Lung (tissue), 12 donors: ENCODE data around the gene GGA1. TPM values are rescaled to one million over a fixed set of nuclear protein-coding genes. Genes with fewer than 3 reads are reported as not detected.

ENCODE experiments used
- ATAC-seq: fragments of 200-7000 bp; cut with Tn5 transposase; one replicate; pipeline ENCODE4 v1.9.1; 2020; ENCODE audit warnings: moderate number of reproducible peaks; ENCODE audit not compliant: insufficient read depth, low FRiP score
- DNase-seq, 3 donors: peaks; one replicate each; pipeline ENCODE4 v3.0.0-alpha.2; 2013 to 2017
- H3K27ac ChIP-seq, 2 donors: one replicate each; pipeline ENCODE4 v1.5.1; 2013; ENCODE audit warnings: mild to moderate bottlenecking in 2 of 2, moderate library complexity in 2 of 2, control low read depth in 1 of 2, inconsistent platforms in 1 of 2, low read depth in 1 of 2, low read length in 1 of 2
- H3K27me3 ChIP-seq, 3 donors: one replicate each; pipeline ENCODE4 v1.5.1; 2013; ENCODE audit warnings: low read length in 2 of 3; ENCODE audit not compliant: control insufficient read depth in 3 of 3, insufficient read depth in 3 of 3
- H3K36me3 ChIP-seq, 4 donors: one replicate each; pipeline ENCODE4 v1.5.1; 2013; ENCODE audit warnings: low read length in 4 of 4, mild to moderate bottlenecking in 1 of 4, moderate library complexity in 1 of 4; ENCODE audit not compliant: control insufficient read depth in 4 of 4, insufficient read depth in 4 of 4
- H3K4me1 ChIP-seq, 5 donors: one replicate each; pipeline ENCODE4 v1.5.1; 2013; ENCODE audit warnings: low read length in 5 of 5, mild to moderate bottlenecking in 2 of 5, moderate library complexity in 1 of 5; ENCODE audit not compliant: control insufficient read depth in 5 of 5, insufficient read depth in 5 of 5
- H3K4me3 ChIP-seq: one replicate; pipeline ENCODE4 v1.5.1; 2013; ENCODE audit warnings: mild to moderate bottlenecking, control low read depth, moderate library complexity
- H3K9ac ChIP-seq, 2 donors: one replicate each; pipeline ENCODE4 v1.5.1; 2013; ENCODE audit warnings: low read length in 2 of 2, control low read depth in 1 of 2; ENCODE audit not compliant: insufficient read depth in 1 of 2
- H3K9me3 ChIP-seq, 4 donors: one replicate each; pipeline ENCODE4 v1.5.1; 2013; ENCODE audit warnings: low read length in 3 of 4, mild to moderate bottlenecking in 1 of 4, moderate library complexity in 1 of 4; ENCODE audit not compliant: control insufficient read depth in 4 of 4, insufficient read depth in 3 of 4
- CTCF ChIP-seq: IDR thresholded peaks from 2 replicates; pipeline ENCODE4 v1.5.1; 2012; ENCODE audit warnings: mild to moderate bottlenecking; ENCODE audit errors: control extremely low read depth, extremely low read depth
- WGBS, 2 donors: extraction: QIAGEN DNeasy Blood & Tissue Kit; methylation state at CpG; one replicate each; pipeline ENCODE4 v1.1.7; 2013; 5-methylcytosine and 5-hydroxymethylcytosine counted together
- polyA plus RNA-seq, 2 donors: library from polyadenylated mRNA; stranded (reverse); fragments of 200-250 nt; gene quantifications; one replicate each; pipeline ENCODE4 v1.2.1, GENCODE V29; 2013
- total RNA-seq, 2 donors: library from RNA; depleted of rRNA in 1 of 2; stranded (reverse); fragments of >200 nt in 1 of 2; gene quantifications; one replicate each; pipeline ENCODE4 v1.2.1, GENCODE V29; 2014 to 2021
- donor health status: control.
- donor health status: control.
- donor health status: Bipolar disorder and iron deficiency.
- donor health status: healthy.
- donor health status: DM: yes; HTN: yes; CAD: no.

Gene GGA1
- total and polyA plus RNA-seq, 4 donors = 51.5 to 72.4 (median 57.5) TPM

- no peaks in the 10 kb centered on the region for H3K27me3 ChIP-seq
- no peak overlapping the region for H3K27ac ChIP-seq
- TF ChIP-seq CTCF = no peak
- peaks cover 0 to 49% (median 27%) of the 10 kb centered on the region in 4 donors for H3K36me3 ChIP-seq
- H3K9ac ChIP-seq = no peak overlapping the region
- no peak overlapping the region for H3K4me3 ChIP-seq
- ATAC-seq (no peak), DNase-seq (no peak)
- no peaks in the 10 kb centered on the region for H3K9me3 ChIP-seq
- H3K4me1 ChIP-seq = peaks cover 0 to 9% (median 0%) of the 10 kb centered on the region in 5 donors
- 95% methylated on average over 9 of the region's 9 CpGs for WGBS, 2 donors
These were observed 38.7 kb downstream of the GGA1 start for GRCh38 chr22:37647317-37647716.

- Histone ChIP-seq H3K36me3 (peaks cover 0 to 49% (median 27%) of the 10 kb centered on the region in 4 donors), H3K4me3 (no peak overlapping the region), H3K9ac (no peak overlapping the region), H3K9me3 (no peaks in the 10 kb centered on the region), H3K4me1 (peaks cover 0 to 9% (median 0%) of the 10 kb centered on the region in 5 donors), H3K27ac (no peak overlapping the region), H3K27me3 (no peaks in the 10 kb centered on the region)
- WGBS, 2 donors = 94 to 98% methylated on average over 9 of the region's 9 CpGs
- no peak for DNase-seq
- no peak for TF ChIP-seq CTCF
- no peak for ATAC-seq
These were observed 39.3 kb downstream of the GGA1 start for GRCh38 chr22:37647928-37648327.

- DNase-seq (no peak), ATAC-seq (no peak)
- Histone ChIP-seq H3K4me3 (no peak overlapping the region), H3K4me1 (no peaks in the 10 kb centered on the region), H3K9ac (no peak overlapping the region), H3K9me3 (no peaks in the 10 kb centered on the region), H3K27me3 (no peaks in the 10 kb centered on the region), H3K27ac (no peak overlapping the region), H3K36me3 (peaks cover 0 to 31% (median 19%) of the 10 kb centered on the region in 4 donors)
- 95 to 96% methylated on average over 17 of the region's 17 CpGs for WGBS, 2 donors
- TF ChIP-seq CTCF = no peak
These were observed 42.0 kb downstream of the GGA1 start for GRCh38 chr22:37650463-37651136.
